NCI-H1105 treated with DMSO at 0.1 percent for 48 hours (cell line): ENCODE measurements around the gene GLP2R.
"Not testable (repeated sequence)": the region's sequence is repeated elsewhere in the genome, so short reads cannot be mapped to it uniquely, and the experiment has no call there.

Experiments used
- DNase-seq: peaks from one replicate; lab custom pipeline; 2025; lab: John Stamatoyannopoulos, UW

GLP2R gene

DNA sequence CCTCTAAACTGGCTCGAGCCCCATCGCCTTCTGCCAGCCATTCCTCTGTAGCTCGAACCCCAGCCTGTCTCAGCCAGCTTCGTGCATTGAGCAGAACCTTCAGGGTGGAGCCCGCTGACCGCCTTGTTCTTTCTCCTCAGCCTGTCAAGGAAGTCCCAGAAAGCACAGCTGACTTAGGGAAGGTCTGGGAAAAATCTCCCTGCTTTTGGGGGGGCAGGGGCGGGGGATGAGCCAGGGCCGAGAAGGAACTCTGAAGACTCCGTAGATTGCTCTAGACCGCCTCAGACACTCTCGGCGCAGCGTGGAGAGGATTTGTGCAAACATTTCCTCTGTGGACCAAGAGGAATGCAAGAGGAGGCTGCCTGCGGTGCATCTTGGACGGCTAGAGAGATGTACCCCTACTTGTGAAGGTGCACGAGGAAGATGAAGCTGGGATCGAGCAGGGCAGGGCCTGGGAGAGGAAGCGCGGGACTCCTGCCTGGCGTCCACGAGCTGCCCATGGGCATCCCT lies at the start of gene GLP2R:
Gene GLP2R, plus strand, starts transcription at position 284 of the 510 bp plus-strand sequence. Its CDS starts 140 bp downstream, at position 424.
- no peak for DNase-seq

DNA sequence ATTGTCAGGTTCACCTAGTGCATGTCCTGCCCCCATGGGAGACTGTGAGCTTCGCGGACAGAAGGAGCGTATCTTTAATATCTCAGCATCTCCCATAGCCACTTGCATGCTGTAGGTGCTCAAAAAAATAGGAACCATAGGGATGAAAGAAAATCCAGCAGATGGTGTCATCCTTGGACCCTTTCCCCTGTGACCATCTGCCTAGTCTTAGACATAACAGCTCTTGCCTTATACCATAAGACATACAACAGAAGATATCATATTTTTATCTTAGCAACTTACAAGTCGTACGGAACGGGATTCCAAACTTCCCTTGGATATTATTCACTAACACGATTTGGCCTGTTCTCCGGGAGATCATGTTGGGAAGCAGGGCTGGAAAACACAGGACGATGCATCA lies 48.8 kb upstream of the GLP2R start:
- DNase-seq, result no peak

GRCh38 chr17:9780552-9780951 lies 45.2 kb upstream of the GLP2R start:
- DNase-seq, result no peak

DNA sequence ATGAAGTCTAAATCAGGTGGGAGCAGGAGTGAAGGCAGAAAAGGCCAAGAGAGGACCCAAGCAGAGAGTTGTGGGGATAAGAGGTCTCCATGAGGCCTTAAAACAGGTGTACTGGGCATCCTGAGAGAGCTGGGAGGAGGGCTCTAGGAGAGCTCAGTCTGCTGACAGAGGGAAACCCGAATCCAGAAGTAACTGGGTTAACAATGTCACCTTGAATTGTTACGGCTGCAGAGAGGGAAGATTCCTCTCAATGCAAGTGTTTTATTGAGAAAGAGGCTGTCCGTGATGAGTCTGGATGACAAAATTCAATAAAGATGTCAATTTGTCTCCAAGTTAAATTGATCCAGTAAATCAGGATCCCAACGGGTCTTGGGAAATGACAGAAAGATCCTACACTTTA lies 42.7 kb upstream of the GLP2R start:
- DNase-seq, result no peak

DNA sequence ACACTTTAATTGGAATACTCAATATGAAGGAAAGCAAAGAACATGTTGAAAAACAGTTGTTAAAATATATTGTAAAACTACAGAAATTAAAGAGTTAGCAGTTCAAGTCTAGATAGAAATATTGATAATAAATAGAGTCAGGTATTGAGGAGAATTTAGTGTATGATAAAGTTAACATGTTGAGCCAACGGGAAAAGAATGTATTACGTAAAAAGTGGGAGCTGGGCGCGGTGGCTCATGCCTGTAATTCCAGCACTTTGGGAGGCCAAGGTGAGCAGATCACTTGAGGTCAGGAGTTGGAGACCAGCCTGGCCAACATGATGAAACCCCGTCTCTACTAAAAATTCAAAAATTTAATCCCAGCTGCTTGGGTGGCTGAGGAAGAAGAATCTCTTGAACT lies 42.3 kb upstream of the GLP2R start:
- not testable (repeated sequence) for DNase-seq

DNA sequence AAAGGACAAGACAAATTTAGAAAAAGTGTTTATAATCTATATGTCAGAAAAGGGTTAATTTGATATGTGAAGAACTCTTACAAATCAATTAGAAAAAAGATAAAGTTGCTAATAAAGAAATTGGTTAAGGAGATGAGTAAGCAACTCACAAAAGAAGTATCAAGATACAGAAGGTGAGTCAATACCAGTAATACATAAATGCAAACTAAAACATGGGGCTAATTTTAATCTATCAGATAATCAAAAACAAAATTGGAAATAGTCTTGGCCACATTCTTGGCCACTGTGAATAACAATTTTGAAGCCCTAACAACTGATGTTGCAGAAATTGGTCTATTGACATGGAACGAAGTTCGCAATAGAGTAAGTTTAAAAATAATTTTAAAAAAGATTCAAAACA lies 41.2 kb upstream of the GLP2R start:
- no peak for DNase-seq

- no peak for DNase-seq
Observed at GRCh38 chr17:9788601-9789000, 37.1 kb upstream of the GLP2R start.

- DNase-seq, result no peak
Observed at GRCh38 chr17:9790316-9790715, 35.4 kb upstream of the GLP2R start.

- DNase-seq, result no peak
Observed at GRCh38 chr17:9790889-9791876, 34.5 kb upstream of the GLP2R start, which contains the start of gene DHRS7C. Gene DHRS7C, minus strand, starts transcription at chr17:9791592. Its CDS starts 308 bp downstream, at chr17:9791284.

DNA sequence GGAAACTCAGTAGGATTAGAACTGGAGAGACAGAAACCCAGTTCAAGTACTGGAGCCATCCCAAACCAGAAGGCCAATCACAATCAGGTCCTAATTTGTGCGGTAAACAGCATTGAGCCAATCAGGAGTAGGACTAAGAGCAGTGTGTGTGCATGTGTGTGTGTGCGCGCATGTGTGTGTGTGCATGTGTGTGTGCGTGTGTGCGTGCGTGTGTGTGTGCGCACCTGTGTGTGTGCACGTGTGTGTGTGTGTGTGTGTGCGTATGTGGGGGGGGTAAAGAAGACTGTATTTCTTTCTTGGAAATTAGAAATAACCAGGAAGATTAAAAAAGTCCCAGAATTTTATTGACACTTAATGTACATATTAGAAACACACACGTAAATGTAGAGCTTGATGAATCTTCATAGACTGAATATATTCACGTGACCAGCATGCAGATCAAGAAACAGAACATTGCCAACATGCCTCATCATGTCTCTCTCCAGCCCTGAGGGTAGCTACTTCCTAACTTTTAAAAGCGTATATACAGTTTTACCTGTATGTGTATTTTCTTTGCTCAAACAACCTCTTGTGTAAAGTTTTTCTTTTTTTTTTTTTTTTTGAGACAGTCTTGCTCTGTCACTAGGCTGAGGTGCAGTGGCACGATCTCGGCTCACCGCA lies 33.4 kb upstream of the GLP2R start:
- no peak for DNase-seq

DNA sequence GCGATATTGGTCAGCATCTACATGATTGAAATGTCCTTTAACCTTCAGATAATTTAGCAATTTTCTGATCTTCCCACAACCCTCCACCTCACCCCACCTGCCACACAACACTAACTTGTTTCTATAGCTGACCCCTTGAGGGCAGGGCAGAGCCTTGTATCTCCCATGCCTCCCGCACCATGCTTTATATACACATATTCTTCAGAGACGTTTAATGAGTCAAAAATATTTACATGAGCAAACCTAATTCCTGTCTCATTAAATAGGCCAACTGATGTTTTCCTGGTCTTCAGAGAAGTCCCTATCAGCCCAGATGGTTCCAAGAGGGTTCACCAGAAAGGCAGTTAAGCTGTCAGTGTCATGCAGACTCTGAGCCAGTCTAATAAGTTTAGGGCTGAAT lies 27.7 kb upstream of the GLP2R start:
- DNase-seq, result no peak

- DNase-seq, result peak; percentile 11
Observed at GRCh38 chr17:9798724-9799123, 27.0 kb upstream of the GLP2R start.

GRCh38 chr17:9801505-9801904 lies 24.2 kb upstream of the GLP2R start:
- no peak for DNase-seq

- DNase-seq, result no peak
Observed at GRCh38 chr17:9802294-9802693, 23.4 kb upstream of the GLP2R start.

DNA sequence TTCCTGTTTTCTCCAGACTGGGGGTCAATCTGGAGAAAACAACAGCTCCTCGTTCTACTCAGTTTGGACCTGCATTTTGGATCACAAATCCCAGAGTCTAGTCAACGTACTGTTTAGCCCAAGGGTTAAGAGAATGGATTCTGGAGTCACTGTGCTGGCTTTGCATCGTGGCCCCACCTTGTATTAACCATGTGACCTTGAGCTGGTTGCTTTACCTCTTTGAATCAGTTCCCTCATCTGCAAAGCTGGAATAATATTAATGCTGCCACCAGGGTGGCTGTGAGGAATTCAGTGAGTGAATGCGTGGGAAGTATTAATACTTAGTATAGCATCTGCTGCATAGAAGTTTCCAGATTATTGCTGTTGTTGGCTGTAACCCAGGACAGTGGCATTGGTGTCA lies 23.0 kb upstream of the GLP2R start:
- DNase-seq, result no peak

- no peak for DNase-seq
Observed at GRCh38 chr17:9805769-9806168, 20.0 kb upstream of the GLP2R start.

DNA sequence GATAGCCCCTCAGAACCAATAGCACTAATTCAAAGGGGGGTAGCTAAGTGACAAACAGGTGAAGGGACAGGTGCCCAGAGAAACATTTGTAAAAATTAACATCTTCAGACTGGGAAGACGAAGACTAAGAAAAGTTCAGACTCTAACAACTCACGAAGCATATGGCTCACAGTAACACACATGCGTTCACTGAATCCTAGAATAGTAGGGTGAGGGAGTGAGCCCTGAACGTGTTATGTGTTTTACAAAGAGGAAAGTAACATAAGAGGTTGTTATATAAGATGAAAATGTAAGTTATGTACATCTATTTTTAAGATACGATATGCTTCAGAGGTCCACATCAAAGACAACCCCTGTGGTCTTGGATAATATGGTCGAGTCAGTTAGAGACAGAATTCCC lies 19.0 kb upstream of the GLP2R start:
- DNase-seq, result no peak

GRCh38 chr17:9809409-9809808 lies 16.3 kb upstream of the GLP2R start:
- DNase-seq, result no peak

- no peak for DNase-seq
Observed at GRCh38 chr17:9810100-9810949, 15.4 kb upstream of the GLP2R start.

- DNase-seq, result no peak
Observed at GRCh38 chr17:9811086-9811485, 14.6 kb upstream of the GLP2R start.

DNA sequence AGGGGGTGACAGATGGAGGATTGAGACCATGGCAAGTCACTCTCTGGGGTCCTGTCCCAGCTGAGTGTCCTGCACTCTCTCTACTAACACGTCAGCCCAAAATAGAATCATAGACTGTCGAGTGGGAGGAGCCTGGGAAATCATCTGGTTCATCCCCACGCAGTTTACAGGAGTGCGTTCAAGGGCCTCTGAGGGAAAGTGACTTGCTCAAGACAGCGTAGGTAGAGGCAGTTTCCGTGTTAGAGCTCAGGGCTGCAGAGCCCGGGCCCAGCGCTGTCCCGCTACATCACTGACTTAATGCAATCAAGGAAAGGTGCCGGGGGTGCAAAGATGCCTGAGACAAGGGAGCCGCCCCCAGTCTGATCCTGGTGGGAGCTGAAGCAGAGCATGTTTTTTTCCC lies 14.2 kb upstream of the GLP2R start:
- DNase-seq, result no peak

GRCh38 chr17:9813166-9813565 lies 12.6 kb upstream of the GLP2R start:
- no peak for DNase-seq
